Neural progenitor cell (in vitro differentiated cells): ENCODE measurements around the gene TSPAN3.

Experiments
- CTCF ChIP-seq: fragments of 200-600 bp; sonication (generic); IDR thresholded peaks from 2 replicates; pipeline ENCODE4 v1.5.1; 2017; ENCODE audit warnings: antibody characterized with exemption, mild to moderate bottlenecking
- EZH2phosphoT487 ChIP-seq: fragments of 200-600 bp; sonication (generic); IDR thresholded peaks from 2 replicates; pipeline ENCODE4 v1.6.1; 2017; ENCODE audit warnings: antibody characterized with exemption

- TF ChIP-seq CTCF (no peak), EZH2phosphoT487 (no peak)
Observed at GRCh38 chr15:77069521-77070121, 1.3 kb downstream of the TSPAN3 start.
